GM23338 (cell line): Measurements from ENCODE around the gene RAD23A.

Source experiments
- CREB1 ChIP-seq: fragments of 250-450 bp; sonication (Bioruptor Pico); IDR thresholded peaks from 2 replicates; pipeline ENCODE4 v1.5.0; 2020; ENCODE audit warnings: low read depth, mild to moderate bottlenecking, moderate library complexity
- CTCF ChIP-seq, 2 experiments: fragments of 200-600 bp in 1 of 2; sonication (generic) in 1 of 2; conservative IDR thresholded peaks; 2 replicates each; pipeline versions ENCODE4 v1.5.1 to v1.6.1; 2016 to 2017; ENCODE audit warnings: antibody characterized with exemption in 2 of 2, low read depth in 2 of 2, mild to moderate bottlenecking in 2 of 2, moderate library complexity in 1 of 2
- EZH2 ChIP-seq: fragments of 200-600 bp; sonication (generic); IDR thresholded peaks from one replicate; pipeline ENCODE4 v1.8.0; 2017; ENCODE audit warnings: antibody characterized with exemption, mild to moderate bottlenecking, low read depth; ENCODE audit not compliant: unreplicated experiment
- EZH2phosphoT487 ChIP-seq: fragments of 200-600 bp; sonication (generic); IDR thresholded peaks from one replicate; pipeline ENCODE4 v1.8.1; 2018; ENCODE audit warnings: antibody characterized with exemption; ENCODE audit not compliant: unreplicated experiment
- POLR2AphosphoS5 ChIP-seq: IDR thresholded peaks from 2 replicates; pipeline ENCODE4 v1.6.1; 2016; ENCODE audit warnings: antibody characterized with exemption, low read depth
- STAT1 ChIP-seq: IDR thresholded peaks from one replicate; pipeline ENCODE4 v1.6.1; 2016; ENCODE audit warnings: antibody characterized with exemption; ENCODE audit not compliant: unreplicated experiment

GRCh38 chr19:12896460-12896859 lies 49.2 kb upstream of the RAD23A start:
- TF ChIP-seq CTCF (conservative IDR thresholded peaks at IDR 0.05; ENCODE audit: low read depth in 2 of 2), result no peak
- no peak for TF ChIP-seq POLR2AphosphoS5
- TF ChIP-seq EZH2, result no peak
- TF ChIP-seq CREB1, result no peak
- no peak for TF ChIP-seq EZH2phosphoT487
- no peak for TF ChIP-seq STAT1
